Endometrial microvascular endothelial cells (primary cell): ENCODE measurements around the gene FGF11. TPM values are rescaled to one million over a fixed set of nuclear protein-coding genes. Genes with fewer than 3 reads are reported as not detected.
"Not testable (repeated sequence)": the region's sequence is repeated elsewhere in the genome, so short reads cannot be mapped to it uniquely, and the experiment has no call there.

Experiments used
- in situ Hi-C: cut with HindIII; loops from 2 replicates; pipeline ENCODE4 v1.10.0; 2017; ENCODE audit warnings: low sequenced_read_pairs, low pct_unique_long_range_greater_than_20kb; ENCODE audit errors: inconsistent ontology term
- total RNA-seq: library from RNA; depleted of rRNA; stranded (reverse); fragments of >200 nt; gene quantifications from one replicate; pipeline ENCODE4 v1.2.3, GENCODE V29; 2015; ENCODE audit errors: inconsistent ontology term

FGF11 gene
- total RNA-seq, 1 donor from 2014 or later: not detected

GRCh38 chr17:7469843-7470242 is 30.5 kb downstream of the FGF11 start:
- in situ Hi-C loops: loop anchor here (25.0 kb wide), 1 partner anchor 92 kb away; the partner anchor contains the start of genes SENP3 and TNFSF13

- in situ Hi-C loops: loop anchor here (25.0 kb wide), 1 partner anchor 92 kb away; the partner anchor contains the start of genes SENP3 and TNFSF13
Observed at GRCh38 chr17:7470457-7470973, 31.2 kb downstream of the FGF11 start.

- in situ Hi-C loops: loop anchor here (25.0 kb wide), 1 partner anchor 91 kb away; the partner anchor contains the start of genes SENP3 and TNFSF13
Observed at GRCh38 chr17:7471729-7472128, 32.4 kb downstream of the FGF11 start.

- in situ Hi-C loops: loop anchor here (25.0 kb wide), 1 partner anchor 88 kb away; the partner anchor contains the start of genes SENP3 and TNFSF13
Observed at GRCh38 chr17:7474767-7475166, 35.5 kb downstream of the FGF11 start.

GRCh38 chr17:7475764-7476422 is 36.6 kb downstream of the FGF11 start:
- in situ Hi-C loops: no loop called here

- in situ Hi-C loops: no loop called here
Observed at GRCh38 chr17:7476494-7476893, 37.2 kb downstream of the FGF11 start.

GRCh38 chr17:7476951-7477350 is 37.6 kb downstream of the FGF11 start:
- in situ Hi-C loops: no loop called here

- in situ Hi-C loops: no loop called here
Observed at GRCh38 chr17:7477392-7478275, 38.3 kb downstream of the FGF11 start.

GRCh38 chr17:7478276-7479212 is 39.2 kb downstream of the FGF11 start:
- in situ Hi-C loops: no loop called here

- in situ Hi-C loops: no loop called here
Observed at GRCh38 chr17:7479213-7480088, 40.1 kb downstream of the FGF11 start, which contains the start of gene ZBTB4. TSS of gene ZBTB4 (minus strand) at chr17:7479631. CDS start at chr17:7466801, 12,830 bp downstream.

- in situ Hi-C loops: no loop called here
Observed at GRCh38 chr17:7480089-7480384, 40.7 kb downstream of the FGF11 start.

GRCh38 chr17:7481275-7481674 is 42.0 kb downstream of the FGF11 start, which contains the start of gene SLC35G6:
TSS of gene SLC35G6 (plus strand) at chr17:7481446. CDS start at chr17:7481517, 71 bp downstream.
- in situ Hi-C loops: not testable (repeated sequence)

GRCh38 chr17:7481842-7482741 is 42.8 kb downstream of the FGF11 start:
- in situ Hi-C loops: not testable (repeated sequence)

GRCh38 chr17:7482742-7483088 is 43.4 kb downstream of the FGF11 start:
- in situ Hi-C loops: not testable (repeated sequence)

GRCh38 chr17:7483255-7484066 is 44.1 kb downstream of the FGF11 start:
- in situ Hi-C loops: no loop called here
